GM21360 (cell line): ENCODE data around the gene SKA1.
"Not testable (repeated sequence)": the region's sequence is repeated elsewhere in the genome, so short reads cannot be mapped to it uniquely, and the experiment has no call there.

Experiments
- ATAC-seq: cut with Tn5 transposase; IDR thresholded peaks from one replicate; pipeline ENCODE4 v1.9.1; 2021; ENCODE audit warnings: mild to moderate bottlenecking, moderate library complexity; ENCODE audit not compliant: unreplicated experiment

The SKA1 gene

GRCh38 chr18:50393802-50394201 is 19.0 kb downstream of the SKA1 start:
- no peak for ATAC-seq

- ATAC-seq = no peak
These were observed 20.2 kb downstream of the SKA1 start for GRCh38 chr18:50395093-50395492.

- no peak for ATAC-seq
These were observed 21.3 kb downstream of the SKA1 start for GRCh38 chr18:50396005-50396660.

GRCh38 chr18:50397023-50397422 is 22.2 kb downstream of the SKA1 start:
- ATAC-seq = no peak

- ATAC-seq = no peak
These were observed 23.3 kb downstream of the SKA1 start for GRCh38 chr18:50398099-50398498.

- no peak for ATAC-seq
These were observed 24.1 kb downstream of the SKA1 start for GRCh38 chr18:50398947-50399346.

GRCh38 chr18:50399582-50399981 is 24.7 kb downstream of the SKA1 start:
- no peak for ATAC-seq

GRCh38 chr18:50400438-50400837 is 25.6 kb downstream of the SKA1 start:
- not testable (repeated sequence) for ATAC-seq

- ATAC-seq = no peak
These were observed 26.4 kb downstream of the SKA1 start for GRCh38 chr18:50401295-50401694.

GRCh38 chr18:50401888-50402287 is 27.0 kb downstream of the SKA1 start:
- ATAC-seq = no peak

- not testable (repeated sequence) for ATAC-seq
These were observed 30.1 kb downstream of the SKA1 start for GRCh38 chr18:50404752-50405581.

GRCh38 chr18:50405582-50406271 is 30.9 kb downstream of the SKA1 start:
- ATAC-seq = no peak

- ATAC-seq = no peak
These were observed 34.4 kb downstream of the SKA1 start for GRCh38 chr18:50409236-50409635.

GRCh38 chr18:50410008-50410407 is 35.2 kb downstream of the SKA1 start:
- ATAC-seq = no peak

GRCh38 chr18:50410894-50411293 is 36.0 kb downstream of the SKA1 start:
- no peak for ATAC-seq

GRCh38 chr18:50416832-50417231 is 42.0 kb downstream of the SKA1 start:
- ATAC-seq = not testable (repeated sequence)

GRCh38 chr18:50417705-50418104 is 42.9 kb downstream of the SKA1 start:
- ATAC-seq = not testable (repeated sequence)

- no peak for ATAC-seq
These were observed 43.8 kb downstream of the SKA1 start for GRCh38 chr18:50418650-50419049.

- no peak for ATAC-seq
These were observed 47.5 kb downstream of the SKA1 start for GRCh38 chr18:50422286-50422898.

GRCh38 chr18:50424877-50425690 is 50.2 kb downstream of the SKA1 start:
- ATAC-seq = no peak
